Aorta (tissue), 5 donors: ENCODE results near the gene YJU2. TPM values are rescaled to one million over a fixed set of nuclear protein-coding genes. Genes with fewer than 3 reads are reported as not detected.
"Not testable (repeated sequence)": the region's sequence is repeated elsewhere in the genome, so short reads cannot be mapped to it uniquely, and the experiment has no call there.

ENCODE experiments used
- ATAC-seq: fragments of 200-7000 bp; cut with Tn5 transposase; one replicate; pipeline ENCODE4 v1.9.1; 2022; ENCODE audit warnings: moderate library complexity; ENCODE audit not compliant: low FRiP score
- DNase-seq, 2 donors: peaks; one replicate each; pipeline ENCODE4 v3.0.0-alpha.2; 2020
- H3K27ac ChIP-seq, 2 donors: one replicate each; pipeline ENCODE4 v1.5.1; 2013; ENCODE audit warnings: low read length in 2 of 2, mild to moderate bottlenecking in 2 of 2, moderate library complexity in 2 of 2, control low read depth in 1 of 2, inconsistent platforms in 1 of 2, low read depth in 1 of 2
- H3K27me3 ChIP-seq, 2 donors: one replicate each; pipeline ENCODE4 v1.6.1; 2013; ENCODE audit warnings: control low read depth in 1 of 2, low read length in 1 of 2, mild to moderate bottlenecking in 1 of 2, moderate library complexity in 1 of 2; ENCODE audit not compliant: insufficient read depth in 2 of 2, control insufficient read depth in 1 of 2
- H3K36me3 ChIP-seq, 2 donors: one replicate each; pipeline ENCODE4 v1.6.1; 2013; ENCODE audit warnings: control low read depth in 1 of 2, low read length in 1 of 2, mild to moderate bottlenecking in 1 of 2; ENCODE audit not compliant: insufficient read depth in 2 of 2, control insufficient read depth in 1 of 2
- H3K4me1 ChIP-seq, 2 donors: one replicate each; pipeline ENCODE4 v1.6.1; 2013; ENCODE audit warnings: low read length in 2 of 2, control low read depth in 1 of 2, mild to moderate bottlenecking in 1 of 2, moderate library complexity in 1 of 2; ENCODE audit not compliant: insufficient read depth in 2 of 2, control insufficient read depth in 1 of 2
- H3K4me3 ChIP-seq, 2 donors: one replicate each; pipeline ENCODE4 v1.5.1; 2013; ENCODE audit warnings: low read length in 2 of 2, control low read depth in 1 of 2, mild to moderate bottlenecking in 1 of 2
- H3K9me3 ChIP-seq: one replicate; pipeline ENCODE4 v1.6.1; 2013; ENCODE audit warnings: mild to moderate bottlenecking, low read length; ENCODE audit not compliant: control insufficient read depth
- WGBS, 2 donors: extraction: QIAGEN DNeasy Blood & Tissue Kit; methylation state at CpG; one replicate each; pipeline ENCODE4 v1.1.7; 2013; 5-methylcytosine and 5-hydroxymethylcytosine counted together
- intact Hi-C, 2 donors: fragments of 100-400 bp; cut with DNase I; formaldehyde crosslinking; loops; one replicate each; pipeline versions ENCODE4 v1.14.2 to v1.15.0; 2022
- polyA plus RNA-seq, 2 donors: library from polyadenylated mRNA; stranded (reverse); fragments of 200-250 nt; gene quantifications; one replicate each; pipeline ENCODE4 v1.2.3, GENCODE V29; 2013
- total RNA-seq, 2 donors: library from RNA; stranded (reverse); fragmentation: NEBNext Ultra II Directional; extraction: Animal tissue kit (Norgen Biotek cat#: 25700); gene quantifications; one replicate each; pipeline ENCODE4 v1.2.1, GENCODE V29; 2021
- donor health status: healthy with polysubstance abuse.
- donor health status: Bipolar disorder and iron deficiency.
- donor health status: DM: no; HTN: no; CAD: no.
- donor health status: DM: no; HTN: no; CAD: no.
- donor health status: DM: yes; HTN: yes; CAD: no.

YJU2 gene
- total and polyA plus RNA-seq, 4 donors, result 12.4 to 25.2 (median 13.7) TPM

DNA sequence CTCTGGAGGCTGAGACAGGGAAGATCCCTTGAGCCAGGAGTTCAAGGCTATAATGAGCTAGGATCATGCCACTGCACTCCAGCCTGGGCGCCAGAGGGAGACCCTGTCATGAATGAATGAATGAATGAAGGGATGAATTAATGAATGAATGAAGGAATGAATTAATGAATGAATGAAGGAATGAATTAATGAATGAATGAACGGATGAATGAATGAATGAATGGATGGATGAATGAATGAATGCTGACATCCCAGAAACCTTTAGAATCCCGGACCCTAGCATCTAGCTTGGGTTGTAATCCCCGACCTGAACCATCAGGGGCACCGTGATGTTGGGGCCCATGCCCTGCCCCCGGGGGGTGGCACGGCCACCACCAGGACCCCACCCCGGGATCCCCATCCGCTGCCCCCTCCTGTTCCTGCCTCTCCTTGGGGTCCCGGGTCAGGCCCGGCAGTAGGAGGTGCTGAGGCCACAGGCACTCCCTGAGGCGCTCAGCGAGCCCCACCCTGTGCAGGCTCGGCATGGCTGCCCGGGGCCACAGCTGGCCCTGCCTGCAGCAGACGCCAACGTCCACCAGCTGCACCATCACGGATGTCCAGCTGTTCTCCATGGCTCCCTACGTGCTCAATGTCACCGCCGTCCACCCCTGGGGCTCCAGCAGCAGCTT lies 14.1 kb upstream of the YJU2 start:
- Histone ChIP-seq H3K27ac (no peak overlapping the region), H3K27me3 (no peaks in the 10 kb centered on the region), H3K9me3 (no peaks in the 10 kb centered on the region), H3K36me3 (no peaks in the 10 kb centered on the region), H3K4me1 (no peaks in the 10 kb centered on the region), H3K4me3 (no peak overlapping the region)
- ATAC-seq (no peak), DNase-seq (no peak)
- WGBS, 2 donors, result 43 to 46% methylated on average over 19 to 21 of the region's 21 CpGs
- intact Hi-C loops, result no loop called here

DNA sequence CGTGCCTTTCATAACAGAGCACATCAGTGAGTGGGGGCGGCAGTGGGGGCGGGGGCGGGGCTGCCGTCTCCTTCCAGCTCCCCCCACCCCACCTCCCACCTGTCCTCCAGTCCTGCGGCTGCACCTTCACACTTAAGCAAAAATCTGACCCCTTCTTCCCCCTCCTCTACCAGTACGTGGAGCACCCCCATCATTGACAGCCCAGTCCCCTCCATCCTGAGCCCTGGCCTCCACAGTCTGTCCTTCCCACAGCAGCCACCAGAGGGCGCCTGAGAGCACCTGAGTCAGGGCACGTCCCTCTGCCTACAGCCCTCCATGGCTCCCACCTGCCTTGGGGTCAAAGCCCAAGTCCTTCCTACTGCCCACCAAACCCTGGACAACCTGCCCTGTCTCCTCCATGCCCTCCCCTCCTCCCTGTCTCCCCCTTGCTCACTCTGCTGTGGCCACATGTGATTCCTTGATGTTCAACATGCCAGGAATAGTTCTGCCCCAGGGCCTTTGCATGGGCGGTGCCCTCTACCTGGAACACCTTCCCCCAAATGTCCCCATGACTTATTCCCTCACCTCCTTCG lies 13.5 kb upstream of the YJU2 start:
- Histone ChIP-seq H3K27me3 (no peaks in the 10 kb centered on the region), H3K9me3 (no peaks in the 10 kb centered on the region), H3K4me3 (no peak overlapping the region), H3K36me3 (no peaks in the 10 kb centered on the region), H3K27ac (no peak overlapping the region), H3K4me1 (no peaks in the 10 kb centered on the region)
- ATAC-seq (no peak), DNase-seq (peak in 1 of 2 donors; percentile 81)
- intact Hi-C loops, result no loop called here
- WGBS, 2 donors, result 24 to 33% methylated on average over 11 of the region's 11 CpGs

DNA sequence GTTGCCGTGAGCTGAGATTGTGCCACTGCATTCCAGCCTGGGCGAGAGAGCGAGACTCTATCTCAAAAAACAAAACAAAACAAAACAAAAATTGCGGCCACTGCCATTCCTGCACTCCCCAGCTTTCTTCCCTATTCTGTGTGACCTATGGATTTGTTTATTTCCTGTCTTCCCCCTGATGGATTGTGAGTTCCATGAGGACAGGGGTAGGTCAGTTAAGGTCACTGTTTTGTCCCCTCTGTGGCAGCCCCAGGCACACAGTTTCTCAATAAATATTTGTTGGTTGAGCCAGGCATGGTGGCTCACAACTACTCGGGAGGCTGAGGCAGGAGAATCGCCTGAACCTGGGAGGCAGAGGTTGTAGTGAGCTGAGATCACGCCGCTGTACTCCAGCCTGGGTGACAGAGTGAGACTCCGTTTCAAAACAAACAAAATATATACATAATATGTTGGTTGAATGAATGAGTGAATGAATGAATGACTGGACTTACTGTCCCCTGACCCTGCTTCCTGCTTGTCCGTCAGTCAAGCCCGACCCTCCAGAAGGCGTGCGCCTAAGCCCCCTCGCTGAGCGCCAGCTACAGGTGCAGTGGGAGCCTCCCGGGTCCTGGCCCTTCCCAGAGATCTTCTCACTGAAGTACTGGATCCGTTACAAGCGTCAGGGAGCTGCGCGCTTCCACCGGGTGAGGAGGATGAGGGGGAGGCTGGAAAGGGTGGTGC lies 12.6 kb upstream of the YJU2 start:
- Histone ChIP-seq H3K27ac (no peak overlapping the region), H3K4me3 (no peak overlapping the region), H3K9me3 (no peaks in the 10 kb centered on the region), H3K36me3 (no peaks in the 10 kb centered on the region), H3K27me3 (no peaks in the 10 kb centered on the region), H3K4me1 (no peaks in the 10 kb centered on the region)
- ATAC-seq, result no peak
- intact Hi-C loops, result no loop called here
- DNase-seq, result no peak
- WGBS, 2 donors, result 41% methylated on average over 21 of the region's 21 CpGs

DNA sequence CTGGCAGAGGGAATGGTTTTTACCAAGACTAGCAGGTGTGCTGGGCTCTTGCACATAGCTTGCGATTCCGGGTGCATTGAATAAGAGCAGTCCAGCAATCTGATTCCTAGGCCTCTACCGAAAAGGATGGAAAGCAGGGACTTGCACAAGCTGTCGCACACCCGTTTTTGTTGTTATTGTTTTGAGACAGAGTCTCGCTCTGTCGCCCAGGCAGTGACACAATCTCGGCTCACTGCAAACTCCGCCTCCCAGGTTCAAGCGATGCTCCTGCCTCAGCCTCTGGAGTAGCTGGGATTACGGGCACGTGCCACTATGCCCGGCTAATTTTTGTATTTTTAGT lies 12.0 kb upstream of the YJU2 start:
- intact Hi-C loops, result no loop called here
- Histone ChIP-seq H3K4me3 (no peak overlapping the region), H3K27me3 (no peaks in the 10 kb centered on the region), H3K9me3 (no peaks in the 10 kb centered on the region), H3K27ac (no peak overlapping the region), H3K4me1 (no peaks in the 10 kb centered on the region), H3K36me3 (no peaks in the 10 kb centered on the region)
- DNase-seq (no peak), ATAC-seq (no peak)
- WGBS, 2 donors, result 63 to 68% methylated on average over 13 of the region's 13 CpGs

DNA sequence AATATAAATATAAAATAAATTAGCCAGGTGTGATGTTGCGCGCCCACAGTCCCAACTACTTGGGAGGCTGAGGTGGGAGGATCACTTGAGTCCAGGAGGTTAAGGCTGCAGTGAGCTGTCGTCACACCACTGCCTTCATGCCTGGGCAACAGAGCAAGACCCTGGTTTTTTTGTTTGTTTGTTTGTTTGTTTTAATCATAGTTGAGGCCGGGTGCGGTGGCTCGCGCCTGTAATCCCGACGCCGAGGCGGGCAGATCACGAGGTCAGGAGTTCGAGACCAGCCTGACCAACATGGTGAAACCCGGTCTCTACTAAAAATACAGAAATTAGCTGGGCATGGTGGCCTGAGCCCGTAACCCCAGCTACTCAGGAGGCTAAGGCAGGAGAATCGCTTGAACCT lies 9.4 kb upstream of the YJU2 start:
- ATAC-seq, H3K4me3 ChIP-seq, H3K27me3 ChIP-seq, H3K4me1 ChIP-seq, intact Hi-C loops, H3K27ac ChIP-seq, DNase-seq, H3K9me3 ChIP-seq, H3K36me3 ChIP-seq: not testable (repeated sequence)
- WGBS, 2 donors, result 90 to 92% methylated on average over 16 of the region's 16 CpGs

DNA sequence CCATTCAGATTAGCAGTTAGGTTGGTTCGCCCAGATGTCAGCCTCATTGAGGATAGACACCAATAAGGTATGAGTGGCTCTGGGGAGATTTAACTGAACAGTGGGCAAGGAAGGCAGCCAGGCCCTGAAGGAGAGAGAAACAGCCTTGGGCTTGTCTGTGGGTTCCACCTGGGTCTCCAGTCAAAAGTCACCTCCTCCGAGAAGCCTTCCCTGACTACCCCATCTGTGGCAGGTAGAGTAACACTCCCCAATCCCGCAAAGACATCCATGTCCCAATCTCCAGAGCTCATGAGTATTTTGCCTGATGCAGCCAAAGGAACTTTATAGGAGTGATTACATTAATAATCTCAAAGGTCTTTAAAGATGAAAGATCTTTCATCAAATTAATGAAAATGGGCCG lies 8.0 kb upstream of the YJU2 start:
- intact Hi-C loops, result no loop called here
- H3K27me3 ChIP-seq, result no peaks in the 10 kb centered on the region
- H3K4me1 ChIP-seq, result no peaks in the 10 kb centered on the region
- H3K27ac ChIP-seq, result no peak overlapping the region
- DNase-seq (no peak), ATAC-seq (no peak)
- no peak overlapping the region for H3K4me3 ChIP-seq
- H3K36me3 ChIP-seq, result no peaks in the 10 kb centered on the region
- peaks cover 4% of the 10 kb centered on the region for H3K9me3 ChIP-seq
- 87 to 89% methylated on average over 4 of the region's 4 CpGs for WGBS, 2 donors

DNA sequence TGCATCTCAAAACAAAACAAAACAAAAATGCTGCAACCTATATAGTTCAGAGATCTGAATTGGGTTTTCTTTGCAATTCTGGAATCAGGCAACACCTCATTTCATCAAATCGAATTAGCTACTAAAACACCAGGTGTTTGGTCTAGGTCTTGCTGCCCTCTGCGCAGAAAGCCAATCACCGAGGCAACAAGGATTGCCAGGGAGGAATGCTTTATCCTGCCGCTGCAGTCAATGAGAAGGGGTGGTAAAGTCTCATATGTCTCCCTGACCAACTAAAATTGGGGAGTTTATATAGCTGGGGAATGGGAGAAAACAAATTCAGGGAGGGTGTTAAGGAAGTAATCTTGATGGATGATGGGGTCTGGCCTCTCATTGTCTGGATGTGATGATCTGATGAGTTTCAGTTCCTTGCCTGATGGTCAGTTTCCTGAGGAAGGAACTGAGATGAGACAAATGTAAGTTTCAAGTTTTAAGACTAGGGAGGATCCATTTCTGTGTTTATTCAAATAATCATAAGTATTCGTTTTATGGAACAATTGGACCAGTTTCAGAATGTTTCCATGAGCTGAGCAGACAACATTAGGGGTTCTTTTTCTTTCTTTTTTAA lies 5.0 kb upstream of the YJU2 start:
- Histone ChIP-seq H3K4me1 (no peaks in the 10 kb centered on the region), H3K36me3 (no peaks in the 10 kb centered on the region), H3K27me3 (no peaks in the 10 kb centered on the region), H3K4me3 (no peak overlapping the region), H3K9me3 (peaks cover 4% of the 10 kb centered on the region), H3K27ac (no peak overlapping the region)
- ATAC-seq (no peak), DNase-seq (no peak)
- WGBS, 2 donors, result 72 to 73% methylated on average over 5 of the region's 5 CpGs
- intact Hi-C loops, result no loop called here

DNA sequence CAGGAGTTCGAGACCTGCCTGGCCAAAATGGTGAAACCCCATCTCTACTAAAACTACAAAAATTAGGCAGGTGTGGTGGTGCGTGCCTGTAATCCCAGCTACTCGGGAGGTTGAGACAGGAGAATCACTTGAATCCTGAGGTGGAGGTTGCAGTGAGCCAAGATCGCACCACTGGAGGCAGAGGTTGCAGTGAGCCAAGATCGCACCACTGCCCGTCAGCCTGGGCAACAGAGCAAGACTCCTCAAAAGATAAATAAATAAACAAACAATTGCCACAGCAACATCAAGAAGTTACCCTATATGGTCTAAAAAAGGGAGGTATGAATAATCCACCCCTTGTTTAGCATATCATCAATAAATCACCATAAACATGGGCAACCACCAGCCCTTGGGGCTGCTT lies 942 bp upstream of the YJU2 start:
- H3K4me1 ChIP-seq, H3K27ac ChIP-seq, DNase-seq, H3K4me3 ChIP-seq, H3K9me3 ChIP-seq, H3K36me3 ChIP-seq, H3K27me3 ChIP-seq, ATAC-seq: not testable (repeated sequence)
- intact Hi-C loops, result loop anchor here in 1 of 2 donors (2.0 to 5.0 kb wide), 2 partner anchors 97 to 156 kb away; partner anchors contain the start of genes CHAF1A, MPND and SH3GL1
- 97 to 98% methylated on average over 6 of the region's 6 CpGs for whole genome bisulfite sequencing, 2 donors
